ENCODE data around the gene ETFA.

ETFA gene

DNA sequence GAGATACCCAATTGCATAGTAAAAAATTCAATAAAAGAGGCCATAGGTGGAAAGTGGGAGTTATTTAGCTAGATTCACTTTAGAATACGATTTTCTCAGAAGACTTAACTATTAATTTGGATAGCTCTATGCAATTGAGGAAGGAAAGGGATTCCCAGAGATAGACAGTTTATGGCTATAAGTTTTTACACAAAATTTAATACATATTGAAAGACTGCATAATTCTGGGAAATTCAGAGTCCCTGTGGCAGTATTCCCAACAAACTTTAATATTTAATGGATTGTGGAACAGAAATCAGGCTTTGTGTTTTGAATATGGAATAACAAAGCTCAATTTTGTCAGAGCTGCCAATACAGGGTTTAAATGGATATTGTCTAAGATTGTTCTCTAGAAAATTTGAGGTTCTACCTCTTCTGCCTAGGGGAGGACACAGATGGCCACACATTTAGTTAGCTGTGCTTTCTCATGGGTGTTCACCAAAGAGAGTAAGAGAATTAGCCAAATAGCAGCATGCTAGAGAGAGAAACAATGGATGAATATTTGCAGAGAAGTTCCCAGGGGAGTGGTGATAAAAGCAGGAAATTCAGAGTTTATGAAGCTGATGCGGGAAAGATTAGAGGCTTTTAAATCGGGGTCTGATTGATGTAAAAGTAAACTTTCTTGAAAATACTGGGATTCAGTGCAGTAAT lies 33.8 kb upstream of the ETFA start:
- Histone ChIP-seq H3K4me1 (ENCODE audit: insufficient read depth, poor library complexity, severe bottlenecking) (no peaks in the 10 kb centered on the region), H3K27ac (ENCODE audit: poor library complexity, severe bottlenecking) (no peak overlapping the region), H3K27me3 (ENCODE audit: insufficient read depth, poor library complexity, severe bottlenecking) (no peaks in the 10 kb centered on the region), H3K9me3 (ENCODE audit: severe bottlenecking) (no peaks in the 10 kb centered on the region), H3K4me3 (ENCODE audit: severe bottlenecking) (no peak overlapping the region), H3K36me3 (ENCODE audit: low read depth) (peaks cover 4% of the 10 kb centered on the region; the same call in 1 of the 2 replicates)
- ATAC-seq (ENCODE audit: low read depth) (no peak), DNase-seq (ENCODE audit: low spot score) (no peak)
- TF ChIP-seq, protein P1, sequence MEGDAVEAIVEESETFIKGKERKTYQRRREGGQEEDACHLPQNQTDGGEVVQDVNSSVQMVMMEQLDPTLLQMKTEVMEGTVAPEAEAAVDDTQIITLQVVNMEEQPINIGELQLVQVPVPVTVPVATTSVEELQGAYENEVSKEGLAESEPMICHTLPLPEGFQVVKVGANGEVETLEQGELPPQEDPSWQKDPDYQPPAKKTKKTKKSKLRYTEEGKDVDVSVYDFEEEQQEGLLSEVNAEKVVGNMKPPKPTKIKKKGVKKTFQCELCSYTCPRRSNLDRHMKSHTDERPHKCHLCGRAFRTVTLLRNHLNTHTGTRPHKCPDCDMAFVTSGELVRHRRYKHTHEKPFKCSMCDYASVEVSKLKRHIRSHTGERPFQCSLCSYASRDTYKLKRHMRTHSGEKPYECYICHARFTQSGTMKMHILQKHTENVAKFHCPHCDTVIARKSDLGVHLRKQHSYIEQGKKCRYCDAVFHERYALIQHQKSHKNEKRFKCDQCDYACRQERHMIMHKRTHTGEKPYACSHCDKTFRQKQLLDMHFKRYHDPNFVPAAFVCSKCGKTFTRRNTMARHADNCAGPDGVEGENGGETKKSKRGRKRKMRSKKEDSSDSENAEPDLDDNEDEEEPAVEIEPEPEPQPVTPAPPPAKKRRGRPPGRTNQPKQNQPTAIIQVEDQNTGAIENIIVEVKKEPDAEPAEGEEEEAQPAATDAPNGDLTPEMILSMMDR (IDR thresholded peaks at IDR 0.05; ENCODE audit: poor library complexity, severe bottlenecking) = no peak

DNA sequence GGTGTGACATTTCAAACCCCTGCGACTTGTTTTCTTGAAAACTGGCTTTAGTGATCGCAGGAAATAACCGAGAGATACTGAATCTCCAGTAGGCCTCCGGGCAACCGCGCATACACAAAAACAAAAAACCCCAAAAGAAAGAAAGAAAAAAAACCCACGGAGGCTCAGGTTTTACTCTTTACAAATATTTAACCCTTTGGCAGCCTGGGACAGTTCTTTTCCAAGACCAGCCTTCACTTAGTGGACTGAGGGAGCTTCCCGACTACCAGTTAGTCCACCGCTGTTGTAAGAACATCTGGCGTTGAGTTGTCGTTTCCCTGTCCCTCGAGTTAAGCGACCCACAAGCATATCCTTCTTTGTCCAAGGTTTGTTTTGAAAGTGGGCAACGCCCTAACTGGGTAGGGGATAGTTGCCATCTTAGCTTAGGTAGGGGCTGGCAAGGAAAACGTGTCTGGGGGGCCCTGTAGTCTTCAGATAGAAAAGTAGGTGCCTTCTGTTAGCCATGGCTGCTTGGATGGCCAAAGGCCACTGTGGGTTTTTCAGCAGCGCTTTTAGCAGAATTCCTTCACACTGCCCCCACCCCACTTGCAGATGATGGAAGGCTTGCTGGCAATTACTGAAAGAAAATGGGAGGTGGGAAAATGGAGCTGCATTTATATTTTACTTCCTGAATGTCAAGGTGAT lies 32.2 kb upstream of the ETFA start:
- Histone ChIP-seq H3K4me1 (ENCODE audit: insufficient read depth, poor library complexity, severe bottlenecking) (no peaks in the 10 kb centered on the region), H3K9me3 (ENCODE audit: severe bottlenecking) (no peaks in the 10 kb centered on the region), H3K4me3 (ENCODE audit: severe bottlenecking) (no peak overlapping the region), H3K27me3 (ENCODE audit: insufficient read depth, poor library complexity, severe bottlenecking) (no peaks in the 10 kb centered on the region), H3K27ac (ENCODE audit: poor library complexity, severe bottlenecking) (no peak overlapping the region), H3K36me3 (ENCODE audit: low read depth) (peaks cover 4% of the 10 kb centered on the region; the same call in 1 of the 2 replicates)
- DNase-seq (ENCODE audit: low spot score) (no peak), ATAC-seq (ENCODE audit: low read depth) (no peak)
- TF ChIP-seq, protein P1 (IDR thresholded peaks at IDR 0.05; ENCODE audit: poor library complexity, severe bottlenecking) = no peak

DNA sequence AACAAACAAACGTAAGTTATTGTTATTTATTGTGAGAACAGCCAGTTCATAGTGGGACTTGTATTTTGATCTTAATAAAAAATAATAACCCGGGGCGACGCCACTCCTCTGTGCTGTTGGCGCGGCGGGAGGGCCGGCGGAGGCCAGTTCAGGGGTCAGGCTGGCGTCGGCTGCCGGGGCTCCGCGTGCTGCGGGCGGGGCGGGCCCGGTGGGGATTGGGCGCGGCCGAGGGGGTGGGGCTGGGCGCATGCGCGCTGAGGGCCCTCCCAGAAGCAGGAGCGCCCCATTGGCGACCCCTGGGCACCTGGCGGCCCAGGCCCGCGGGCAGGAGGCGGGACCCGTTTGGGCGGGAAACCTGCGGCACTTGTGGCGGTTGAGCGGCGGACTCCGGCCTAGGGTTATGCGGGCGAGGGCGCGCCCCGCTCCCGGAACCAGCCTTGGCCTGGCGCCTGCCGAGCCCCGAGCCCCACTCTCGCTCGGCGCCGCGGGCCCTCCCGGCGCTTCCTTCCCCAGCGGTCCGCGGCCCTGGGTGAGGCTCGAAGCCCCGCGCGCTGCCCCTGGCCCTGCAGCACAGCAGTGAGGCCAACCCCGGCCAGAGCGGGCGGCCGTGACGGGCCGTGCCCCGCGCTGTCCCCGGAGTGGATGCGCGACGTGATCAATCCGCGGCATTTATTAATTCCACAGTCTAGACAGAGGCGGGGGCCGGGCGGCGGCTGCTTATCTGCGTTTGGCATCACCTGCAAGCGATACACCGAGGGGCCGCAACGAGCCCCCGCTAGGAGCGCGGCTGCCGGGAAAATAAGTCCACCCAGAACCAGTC lies 31.3 kb upstream of the ETFA start:
- Histone ChIP-seq H3K4me3 (ENCODE audit: severe bottlenecking) (no peak overlapping the region), H3K27me3 (ENCODE audit: insufficient read depth, poor library complexity, severe bottlenecking) (no peaks in the 10 kb centered on the region), H3K9me3 (ENCODE audit: severe bottlenecking) (no peaks in the 10 kb centered on the region), H3K27ac (ENCODE audit: poor library complexity, severe bottlenecking) (no peak overlapping the region), H3K36me3 (ENCODE audit: low read depth) (peaks cover 4% of the 10 kb centered on the region; the same call in 1 of the 2 replicates), H3K4me1 (ENCODE audit: insufficient read depth, poor library complexity, severe bottlenecking) (no peaks in the 10 kb centered on the region)
- TF ChIP-seq, protein P1 (IDR thresholded peaks at IDR 0.05; ENCODE audit: poor library complexity, severe bottlenecking) = no peak
- no peak for DNase-seq (ENCODE audit: low spot score)
- no peak for ATAC-seq (ENCODE audit: low read depth)

DNA sequence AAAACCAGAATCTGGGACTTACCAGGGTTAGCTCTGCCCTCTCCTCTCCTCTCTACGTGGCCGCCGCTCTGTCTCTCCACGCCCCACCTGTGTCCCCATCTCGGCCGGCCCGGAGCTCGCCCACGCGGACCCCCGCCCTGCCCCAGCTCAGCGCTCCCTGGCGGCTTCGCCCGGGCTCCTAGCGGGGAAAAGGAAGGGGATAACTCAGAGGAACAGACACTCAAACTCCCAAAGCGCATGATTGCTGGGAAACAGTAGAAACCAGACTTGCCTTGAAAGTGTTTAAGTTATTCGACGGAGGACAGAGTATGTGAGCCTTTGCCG lies 30.8 kb upstream of the ETFA start:
- no peaks in the 10 kb centered on the region for H3K9me3 ChIP-seq (ENCODE audit: severe bottlenecking)
- TF ChIP-seq, protein P1 (IDR thresholded peaks at IDR 0.05; ENCODE audit: poor library complexity, severe bottlenecking) = no peak
- H3K27ac ChIP-seq (ENCODE audit: poor library complexity, severe bottlenecking) = no peak overlapping the region
- ATAC-seq (ENCODE audit: low read depth) (no peak), DNase-seq (ENCODE audit: low spot score) (no peak)
- H3K4me3 ChIP-seq (ENCODE audit: severe bottlenecking) = no peak overlapping the region
- H3K27me3 ChIP-seq (ENCODE audit: insufficient read depth, poor library complexity, severe bottlenecking) = no peaks in the 10 kb centered on the region
- peaks cover 4% of the 10 kb centered on the region; the same call in 1 of the 2 replicates for H3K36me3 ChIP-seq (ENCODE audit: low read depth)
- no peaks in the 10 kb centered on the region for H3K4me1 ChIP-seq (ENCODE audit: insufficient read depth, poor library complexity, severe bottlenecking)
